Subcutaneous abdominal adipose tissue (tissue), 5 donors: ENCODE data around the gene LCLAT1.
"Not testable (repeated sequence)": the region's sequence is repeated elsewhere in the genome, so short reads cannot be mapped to it uniquely, and the experiment has no call there.

Experiments used
- H3K27ac ChIP-seq: one replicate; pipeline ENCODE4 v1.7.0; 2013; ENCODE audit warnings: low read depth, mild to moderate bottlenecking, inconsistent platforms, low read length, moderate library complexity
- H3K27me3 ChIP-seq, 5 donors: one replicate each; pipeline ENCODE4 v1.7.0; 2013; ENCODE audit warnings: low read length in 5 of 5, inconsistent platforms in 1 of 5; ENCODE audit not compliant: control insufficient read depth in 5 of 5, insufficient read depth in 4 of 5
- H3K36me3 ChIP-seq, 5 donors: one replicate each; pipeline ENCODE4 v1.7.0; 2013; ENCODE audit warnings: low read length in 5 of 5; ENCODE audit not compliant: control insufficient read depth in 5 of 5, insufficient read depth in 5 of 5
- H3K4me1 ChIP-seq, 5 donors: one replicate each; pipeline ENCODE4 v1.7.0; 2013; ENCODE audit warnings: low read length in 5 of 5, mild to moderate bottlenecking in 3 of 5, moderate library complexity in 1 of 5; ENCODE audit not compliant: control insufficient read depth in 5 of 5, insufficient read depth in 5 of 5
- H3K4me3 ChIP-seq, 5 donors: one replicate each; pipeline ENCODE4 v1.7.0; 2013; ENCODE audit warnings: low read length in 5 of 5, low read depth in 1 of 5
- H3K9ac ChIP-seq, 5 donors: one replicate each; pipeline ENCODE4 v1.7.0; 2013; ENCODE audit warnings: low read length in 5 of 5, mild to moderate bottlenecking in 4 of 5, moderate library complexity in 3 of 5
- H3K9me3 ChIP-seq, 5 donors: one replicate each; pipeline ENCODE4 v1.7.0; 2013; ENCODE audit warnings: low read length in 5 of 5; ENCODE audit not compliant: control insufficient read depth in 5 of 5
- donor health status: healthy.
- donor health status: healthy.
- donor health status: healthy.
- donor health status: healthy.
- donor health status: healthy.

Gene LCLAT1

DNA sequence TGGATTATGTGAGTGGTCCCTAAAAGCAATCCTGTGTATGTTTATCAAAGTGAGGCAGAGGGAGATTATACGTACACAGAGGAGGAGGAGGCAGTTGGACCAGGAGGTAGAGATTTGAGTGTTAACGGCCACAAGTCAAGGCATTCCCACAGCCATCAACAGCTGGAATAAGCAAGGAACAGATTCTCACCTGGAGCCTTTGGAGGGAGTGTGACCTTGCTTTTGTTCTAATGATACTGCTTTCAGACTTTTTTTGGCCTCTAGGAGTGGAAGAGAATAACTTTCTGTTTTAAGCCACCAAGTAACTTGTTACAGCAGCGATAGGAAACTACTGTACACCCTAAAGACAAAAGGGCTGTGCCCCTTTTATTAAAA is 18.1 kb downstream of the LCLAT1 start:
- Histone ChIP-seq H3K4me3 (no peak overlapping the region), H3K4me1 (no peaks in the 10 kb centered on the region), H3K27me3 (no peaks in the 10 kb centered on the region), H3K27ac (no peak overlapping the region), H3K9me3 (no peaks in the 10 kb centered on the region), H3K36me3 (no peaks in the 10 kb centered on the region), H3K9ac (peak overlapping the region in 1 of 5 donors; percentile 30)

DNA sequence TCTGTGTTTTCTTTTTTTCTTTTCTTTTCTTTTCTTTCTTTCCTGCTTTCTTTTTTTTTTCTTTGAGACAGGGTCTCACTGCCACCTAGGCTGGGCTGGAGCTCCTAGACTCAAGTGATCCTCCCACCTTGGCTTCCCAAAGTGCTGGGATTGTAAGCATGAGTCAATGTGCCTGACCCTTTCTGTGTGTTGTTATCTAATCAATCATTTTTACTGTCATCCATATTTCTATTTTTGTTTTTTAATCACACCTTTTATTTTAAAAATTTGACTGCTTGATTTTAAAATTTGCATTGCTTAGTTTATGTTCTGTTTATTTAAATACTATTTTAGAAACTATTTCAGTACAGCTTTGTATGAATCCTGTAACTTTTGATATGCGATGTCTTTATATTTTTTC is 19.2 kb downstream of the LCLAT1 start:
- no peak overlapping the region for H3K9ac ChIP-seq
- H3K27ac ChIP-seq = no peak overlapping the region
- no peaks in the 10 kb centered on the region for H3K9me3 ChIP-seq
- H3K4me1 ChIP-seq = no peaks in the 10 kb centered on the region
- no peak overlapping the region for H3K4me3 ChIP-seq
- no peaks in the 10 kb centered on the region for H3K27me3 ChIP-seq
- no peaks in the 10 kb centered on the region for H3K36me3 ChIP-seq

DNA sequence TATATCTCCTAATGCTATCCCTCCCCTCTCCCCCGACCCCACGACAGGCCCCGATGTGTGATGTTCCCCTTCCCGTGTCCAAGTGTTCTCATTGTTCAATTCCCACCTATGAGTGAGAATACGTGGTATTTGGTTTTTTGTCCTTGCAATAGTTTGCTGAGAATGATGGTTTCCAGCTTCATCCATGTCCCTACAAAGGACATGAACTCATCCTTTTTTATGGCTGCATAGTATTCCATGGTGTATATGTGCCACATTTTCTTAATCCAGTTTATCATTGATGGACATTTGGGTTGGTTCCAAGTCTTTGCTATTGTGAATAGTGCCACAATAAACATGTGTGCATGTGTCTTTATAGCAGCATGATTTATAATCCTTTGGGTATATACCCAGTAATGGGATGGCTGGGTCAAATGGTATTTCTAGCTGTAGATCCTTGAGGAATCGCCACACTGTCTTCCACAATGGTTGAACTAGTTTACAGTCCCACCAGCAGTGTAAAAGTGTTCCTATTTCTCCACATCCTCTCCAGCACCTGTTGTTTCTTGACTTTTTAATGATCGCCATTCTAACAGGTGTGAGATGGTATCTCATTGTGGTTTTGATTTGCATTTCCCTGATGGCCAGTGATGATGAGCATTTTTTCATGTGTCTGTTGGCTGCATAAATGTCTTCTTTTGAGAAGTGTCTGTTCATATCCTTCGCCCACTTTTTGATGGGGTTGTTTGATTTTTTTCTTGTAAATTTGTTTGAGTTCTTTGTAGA is 20.2 kb downstream of the LCLAT1 start:
- H3K27ac ChIP-seq, H3K9me3 ChIP-seq, H3K4me1 ChIP-seq, H3K27me3 ChIP-seq, H3K4me3 ChIP-seq, H3K9ac ChIP-seq, H3K36me3 ChIP-seq: not testable (repeated sequence)

GRCh38 chr2:30470426-30470825 is 23.4 kb downstream of the LCLAT1 start:
- no peaks in the 10 kb centered on the region for H3K4me1 ChIP-seq
- no peaks in the 10 kb centered on the region for H3K36me3 ChIP-seq
- H3K4me3 ChIP-seq = no peak overlapping the region
- H3K27me3 ChIP-seq = no peaks in the 10 kb centered on the region
- H3K9ac ChIP-seq = no peak overlapping the region
- H3K27ac ChIP-seq = no peak overlapping the region
- H3K9me3 ChIP-seq = no peaks in the 10 kb centered on the region

- Histone ChIP-seq H3K27ac (no peak overlapping the region), H3K27me3 (no peaks in the 10 kb centered on the region), H3K36me3 (no peaks in the 10 kb centered on the region), H3K9me3 (no peaks in the 10 kb centered on the region), H3K4me1 (no peaks in the 10 kb centered on the region), H3K9ac (no peak overlapping the region), H3K4me3 (no peak overlapping the region)
Measured at GRCh38 chr2:30472326-30472725, 25.3 kb downstream of the LCLAT1 start.

GRCh38 chr2:30475542-30475941 is 28.5 kb downstream of the LCLAT1 start:
- H3K9me3 ChIP-seq = no peaks in the 10 kb centered on the region
- no peaks in the 10 kb centered on the region for H3K27me3 ChIP-seq
- H3K9ac ChIP-seq = no peak overlapping the region
- H3K4me1 ChIP-seq = no peaks in the 10 kb centered on the region
- no peak overlapping the region for H3K27ac ChIP-seq
- H3K36me3 ChIP-seq = no peaks in the 10 kb centered on the region
- no peak overlapping the region for H3K4me3 ChIP-seq

DNA sequence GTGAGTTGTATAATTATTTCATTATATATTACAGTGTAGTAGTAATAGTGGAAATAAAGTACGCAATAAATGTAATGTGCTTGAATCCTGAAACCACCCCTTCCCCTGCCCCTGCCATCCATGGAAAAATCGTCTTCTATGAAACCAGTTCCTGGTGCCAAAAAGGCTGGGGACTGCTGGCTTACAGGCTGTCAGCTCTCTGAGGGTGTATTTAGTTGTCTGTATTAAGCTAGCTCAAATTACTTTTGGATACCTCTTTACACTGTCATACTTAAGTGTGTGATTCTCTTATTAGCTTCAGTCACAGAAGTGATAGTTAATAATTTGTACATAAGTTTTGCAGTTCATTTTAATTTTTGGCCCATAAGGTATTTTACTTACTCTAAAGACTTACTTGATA is 29.6 kb downstream of the LCLAT1 start:
- H3K4me3 ChIP-seq = no peak overlapping the region
- no peaks in the 10 kb centered on the region for H3K36me3 ChIP-seq
- H3K9me3 ChIP-seq = no peaks in the 10 kb centered on the region
- H3K27me3 ChIP-seq = no peaks in the 10 kb centered on the region
- peaks cover 0 to 4% (median 0%) of the 10 kb centered on the region in 5 donors for H3K4me1 ChIP-seq
- H3K9ac ChIP-seq = no peak overlapping the region
- H3K27ac ChIP-seq = no peak overlapping the region

DNA sequence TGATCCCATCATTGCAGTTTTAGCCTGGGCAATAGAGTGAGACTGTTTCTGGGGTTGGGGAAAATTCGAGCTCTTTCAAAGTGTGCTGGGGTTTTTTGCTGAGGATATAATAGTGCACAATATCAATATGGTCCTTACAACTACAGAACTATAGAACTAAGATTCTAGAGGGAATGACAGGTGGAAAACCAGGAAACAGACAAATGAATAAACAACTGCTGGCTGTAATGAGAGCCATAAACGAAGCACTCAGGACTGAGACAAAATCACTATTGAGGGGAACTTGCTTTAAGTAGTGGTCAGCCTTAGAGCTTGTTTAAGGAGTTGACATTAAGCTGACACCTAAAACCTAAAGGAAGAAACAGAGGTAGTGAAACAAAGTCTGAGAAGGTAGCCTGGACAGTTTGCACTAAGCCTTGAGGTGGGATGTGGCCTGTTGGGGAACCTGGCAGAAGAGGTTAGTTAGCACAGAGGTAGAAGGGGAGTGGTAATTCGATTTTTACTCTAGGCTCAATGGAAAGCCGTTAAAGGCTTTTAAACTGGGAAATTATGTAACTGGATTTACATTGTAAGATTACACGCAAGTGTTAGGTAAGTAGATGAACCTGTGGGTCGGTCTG is 33.8 kb downstream of the LCLAT1 start:
- H3K4me1 ChIP-seq = peaks cover 0 to 6% (median 0%) of the 10 kb centered on the region in 5 donors
- H3K27ac ChIP-seq = no peak overlapping the region
- no peaks in the 10 kb centered on the region for H3K36me3 ChIP-seq
- H3K27me3 ChIP-seq = no peaks in the 10 kb centered on the region
- no peaks in the 10 kb centered on the region for H3K9me3 ChIP-seq
- H3K4me3 ChIP-seq = no peak overlapping the region
- no peak overlapping the region for H3K9ac ChIP-seq

DNA sequence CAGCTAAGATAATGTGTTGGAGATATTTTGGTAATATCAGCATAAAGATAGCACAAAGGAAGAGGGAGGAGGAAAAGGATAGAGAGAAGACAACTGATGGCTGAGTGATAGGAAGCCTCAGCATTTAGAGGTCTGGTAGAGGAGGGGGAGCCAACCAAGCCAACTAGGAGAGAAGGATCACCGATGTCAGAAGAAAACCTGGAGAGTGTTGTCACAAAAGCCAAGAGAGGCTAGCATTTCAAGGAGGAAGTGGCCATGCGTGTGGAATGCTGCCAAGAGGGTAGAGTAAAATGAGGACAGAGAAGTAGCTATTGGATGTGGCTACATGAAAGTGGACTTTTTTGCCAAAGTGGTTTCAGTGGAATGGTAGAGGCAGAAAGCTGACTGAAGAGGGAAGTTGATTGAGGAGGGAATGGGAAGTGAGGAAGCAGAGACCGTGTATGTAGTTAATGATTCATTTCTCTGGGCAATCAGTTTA is 34.3 kb downstream of the LCLAT1 start:
- H3K9ac ChIP-seq = no peak overlapping the region
- H3K27ac ChIP-seq = no peak overlapping the region
- no peaks in the 10 kb centered on the region for H3K27me3 ChIP-seq
- peaks cover 0 to 6% (median 0%) of the 10 kb centered on the region in 5 donors for H3K4me1 ChIP-seq
- no peaks in the 10 kb centered on the region for H3K9me3 ChIP-seq
- no peaks in the 10 kb centered on the region for H3K36me3 ChIP-seq
- no peak overlapping the region for H3K4me3 ChIP-seq

DNA sequence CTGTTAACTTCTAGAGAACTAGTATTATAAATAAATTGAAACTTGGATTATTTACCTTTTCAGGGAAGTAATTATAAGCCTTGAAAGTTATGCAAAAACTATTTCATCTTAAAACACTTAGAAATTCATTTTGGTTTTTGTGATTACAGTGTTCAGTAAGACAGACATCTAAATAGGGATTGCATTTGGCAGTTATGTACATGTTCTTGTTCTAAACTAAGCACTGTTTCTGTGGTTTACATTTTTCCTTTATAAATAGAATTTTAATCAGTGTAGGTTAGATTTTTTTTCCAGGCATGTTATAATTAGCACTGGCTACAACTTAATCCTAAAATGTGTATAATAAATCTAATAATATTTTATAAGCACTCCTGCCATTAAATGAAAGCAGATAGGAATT is 35.0 kb downstream of the LCLAT1 start:
- no peak overlapping the region for H3K9ac ChIP-seq
- no peak overlapping the region for H3K27ac ChIP-seq
- peaks cover 0 to 6% (median 0%) of the 10 kb centered on the region in 5 donors for H3K4me1 ChIP-seq

More for the DNA sequence above, 35.0 kb downstream of the LCLAT1 start:
- Histone ChIP-seq H3K9me3 (no peaks in the 10 kb centered on the region), H3K36me3 (no peaks in the 10 kb centered on the region), H3K27me3 (no peaks in the 10 kb centered on the region), H3K4me3 (no peak overlapping the region)
